B cell (primary cell): ENCODE results near the gene ZBTB16. TPM values are rescaled to one million over a fixed set of nuclear protein-coding genes. Genes with fewer than 3 reads are reported as not detected.

ENCODE experiments used
- ATAC-seq: fragments of 200-7000 bp; cut with Tn5 transposase; one replicate; pipeline ENCODE4 v1.10.0; 2021; ENCODE audit warnings: low read depth, mild to moderate bottlenecking, moderate number of reproducible peaks, moderate library complexity
- CTCF ChIA-PET: fragments of 350-600 bp; sonication (Branson Sonifier 250); formaldehyde crosslinking; loops from one replicate; lab custom pipeline; 2021; ENCODE audit warnings: antibody characterized with exemption, inconsistent platforms; lab: Charles Lee
- POLR2A ChIA-PET: fragments of 350-600 bp; sonication (Branson Sonifier 250); formaldehyde crosslinking; loops from one replicate; lab custom pipeline; 2021; ENCODE audit warnings: antibody characterized with exemption; lab: Charles Lee
- DNase-seq: peaks from one replicate; pipeline ENCODE4 v3.0.0; 2013
- H2AFZ ChIP-seq: 2 replicates; pipeline ENCODE4 v1.6.1; 2012; ENCODE audit warnings: mild to moderate bottlenecking, low read depth, low read length; ENCODE audit not compliant: insufficient read depth, poor library complexity, severe bottlenecking
- H3K27ac ChIP-seq, 2 donors: 1 replicate in 1 of 2; 2 replicates in 1 of 2; pipeline ENCODE4 v1.5.1; 2012 to 2013; ENCODE audit warnings: low read length in 2 of 2, mild to moderate bottlenecking in 2 of 2, moderate library complexity in 1 of 2
- H3K27me3 ChIP-seq, 4 experiments: fragments of 200-600 bp in 1 of 4; sonication (generic) in 1 of 4; replicated peaks in 1 of 4; 1 replicate in 2 of 4; 2 replicates in 2 of 4; pipeline versions ENCODE4 v1.6.1 to v1.7.0; 2013 to 2016; ENCODE audit warnings: low read length in 3 of 4, mild to moderate bottlenecking in 2 of 4, mixed read lengths in 1 of 4, moderate library complexity in 1 of 4; ENCODE audit not compliant: insufficient read depth in 4 of 4, control insufficient read depth in 3 of 4; ENCODE audit errors: control extremely low read depth in 1 of 4
- H3K36me3 ChIP-seq, 2 experiments: replicated peaks in 1 of 2; 1 replicate in 1 of 2; 2 replicates in 1 of 2; pipeline versions ENCODE4 v1.6.1 to v1.7.1; 2013; ENCODE audit warnings: low read length in 1 of 2; ENCODE audit not compliant: insufficient read depth in 2 of 2, control insufficient read depth in 1 of 2; ENCODE audit errors: control extremely low read depth in 1 of 2, extremely low read depth in 1 of 2
- H3K4me1 ChIP-seq, 2 donors: fragments of 200-600 bp in 1 of 2; sonication (generic) in 1 of 2; 1 replicate in 1 of 2; 2 replicates in 1 of 2; pipeline versions ENCODE4 v1.5.1 to v1.6.1; 2013 to 2017; ENCODE audit warnings: low read length in 2 of 2; ENCODE audit not compliant: control insufficient read depth in 2 of 2, insufficient read depth in 2 of 2
- H3K4me2 ChIP-seq: replicated peaks from 2 replicates; pipeline ENCODE3; 2012; ENCODE audit warnings: mild to moderate bottlenecking, low read depth, low read length; ENCODE audit not compliant: poor library complexity, severe bottlenecking
- H3K4me3 ChIP-seq, 5 experiments: fragments of 200-600 bp in 1 of 5; sonication (generic) in 1 of 5; 1 replicate in 3 of 5; 2 replicates in 2 of 5; pipeline versions ENCODE4 v1.5.1 to v1.7.0; 2011 to 2016; ENCODE audit warnings: low read length in 4 of 5, mild to moderate bottlenecking in 4 of 5, low read depth in 2 of 5, control low read depth in 1 of 5, moderate library complexity in 1 of 5; ENCODE audit not compliant: insufficient read depth in 1 of 5; ENCODE audit errors: control extremely low read depth in 1 of 5, extremely low read depth in 1 of 5
- H3K79me2 ChIP-seq: fragments of 200-600 bp; sonication (generic); one replicate; pipeline ENCODE4 v1.6.0; 2016; ENCODE audit warnings: low read length; ENCODE audit not compliant: control insufficient read depth, insufficient read depth
- H3K9ac ChIP-seq: fragments of 200-600 bp; sonication (generic); 2 replicates; pipeline ENCODE4 v1.6.1; 2017; ENCODE audit warnings: mild to moderate bottlenecking, low read length, moderate library complexity
- H3K9me3 ChIP-seq, 3 donors: one replicate each; pipeline versions ENCODE4 v1.6.1 to v1.7.1; 2013; ENCODE audit warnings: low read length in 2 of 3; ENCODE audit not compliant: control insufficient read depth in 2 of 3, insufficient read depth in 1 of 3; ENCODE audit errors: control extremely low read depth in 1 of 3
- H4K20me1 ChIP-seq: 2 replicates; pipeline ENCODE4 v1.6.0; 2012; ENCODE audit warnings: mild to moderate bottlenecking, low read length; ENCODE audit not compliant: insufficient read depth, control insufficient read depth, poor library complexity, severe bottlenecking
- H3K27ac Mint-ChIP-seq: one replicate; pipeline ENCODE4 v1.8.0; 2021; ENCODE audit warnings: mixed read lengths
- H3K27me3 Mint-ChIP-seq: one replicate; pipeline ENCODE4 v1.8.0; 2021; ENCODE audit warnings: mixed read lengths
- H3K4me1 Mint-ChIP-seq: one replicate; pipeline ENCODE4 v1.8.0; 2021; ENCODE audit warnings: mixed read lengths
- H3K4me3 Mint-ChIP-seq: one replicate; pipeline ENCODE4 v1.8.0; 2021; ENCODE audit warnings: mixed read lengths
- H3K9me3 Mint-ChIP-seq: one replicate; pipeline ENCODE4 v1.8.0; 2022; ENCODE audit warnings: mixed read lengths; ENCODE audit not compliant: insufficient read depth
- CTCF ChIP-seq: fragments of 200-600 bp; IDR thresholded peaks from one replicate; pipeline ENCODE4 v1.8.0; 2022; ENCODE audit warnings: antibody characterized with exemption, mild to moderate bottlenecking
- WGBS: methylation state at CpG from one replicate; pipeline ENCODE4 v1.1.5; 2013; ENCODE audit warnings: missing lambda C conversion rate; ENCODE audit not compliant: insufficient coverage; 5-methylcytosine and 5-hydroxymethylcytosine counted together
- intact Hi-C: fragments of 100-400 bp; cut with micrococcal nuclease; formaldehyde crosslinking; loops from one replicate; pipeline ENCODE4 v1.10.0; 2022
- polyA plus RNA-seq: library from polyadenylated mRNA; depleted of rRNA; stranded (reverse); fragments of >200 nt; gene quantifications from 2 replicates; pipeline ENCODE4 v1.2.3, GENCODE V29; 2012
- total RNA-seq, 2 donors: library from RNA; stranded (reverse); fragments of 120-200 nt in 1 of 2; gene quantifications; 1 replicate in 1 of 2; 2 replicates in 1 of 2; pipeline versions ENCODE4 v1.2.3 to v1.2.4, GENCODE V29; 2013 to 2022

Gene ZBTB16
- total and polyA plus RNA-seq, 2 donors (not counting 1 experiment from before 2014, with no cell fraction given), result 16.0 to 20.6 TPM

DNA sequence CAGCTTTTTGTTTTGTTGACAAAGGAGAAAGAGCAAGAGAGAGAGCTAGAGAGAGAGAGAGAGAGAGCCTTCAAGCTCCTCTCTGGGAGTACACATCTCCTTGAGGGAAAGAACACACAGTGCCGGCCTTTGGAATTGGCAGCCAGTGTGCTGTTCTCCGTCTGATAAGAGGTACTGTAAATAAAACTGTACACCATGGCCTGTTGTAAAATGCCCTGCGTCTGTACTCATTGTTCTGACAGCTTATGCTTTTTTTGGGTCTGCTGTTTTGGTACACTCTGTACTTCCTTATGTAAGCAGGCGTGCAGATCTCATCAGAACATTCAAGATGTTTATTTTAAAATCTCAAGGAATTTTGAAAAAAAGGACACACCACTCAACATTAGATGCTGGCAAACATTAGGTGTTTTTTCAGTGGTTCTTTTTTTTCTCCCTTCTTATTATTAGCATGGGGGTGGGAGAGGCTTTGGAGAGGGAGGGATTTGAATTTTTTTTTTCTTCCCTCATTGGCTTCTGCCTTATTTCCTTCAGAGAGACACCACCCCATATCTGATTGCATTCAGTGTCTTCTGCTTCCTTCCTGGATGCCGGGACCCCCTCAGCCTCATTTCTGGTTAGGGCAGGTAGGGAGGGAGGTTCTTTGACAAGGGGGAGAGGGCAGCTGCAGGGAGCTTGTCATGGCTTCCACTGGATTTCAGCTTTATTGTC lies 119.9 kb downstream of the ZBTB16 start:
- H3K4me3 Mint-ChIP-seq, result peak overlapping the region; percentile 55
- Histone ChIP-seq H3K4me2 (peak overlapping the region; percentile 55), H3K9me3 (no peaks in the 10 kb centered on the region), H3K9ac (peak overlapping the region; percentile 34), H3K36me3 (no peaks in the 10 kb centered on the region), H3K79me2 (no peaks in the 10 kb centered on the region), H3K4me1 (peaks cover 57 to 62% of the 10 kb centered on the region in 2 donors), H3K27ac (peak overlapping the region; percentile 79 to 84), H2AFZ (peak overlapping the region; percentile 46), H3K4me3 (peak overlapping the region in 1 of 5 experiments; percentile 6), H3K27me3 (no peaks in the 10 kb centered on the region), H4K20me1 (no peaks in the 10 kb centered on the region)
- peaks cover 64% of the 10 kb centered on the region for H3K4me1 Mint-ChIP-seq
- ATAC-seq (no peak), DNase-seq (peak; percentile 47)
- ChIA-PET CTCF (interaction anchor here (0.7 to 5.9 kb wide), 15 partner anchors 8 to 346 kb away, joined by 3 to 93 read pairs (median 8); partner anchors contain the start of gene ZBTB16), POLR2A (interaction anchor here (0.6 to 2.6 kb wide), 4 partner anchors 12 to 138 kb away, joined by 3 to 7 read pairs (median 4); no protein-coding TSS in a partner anchor)
- H3K27me3 Mint-ChIP-seq, result peaks cover 4% of the 10 kb centered on the region
- TF ChIP-seq CTCF, result no peak
- no peaks in the 10 kb centered on the region for H3K9me3 Mint-ChIP-seq
- WGBS, result 23% methylated on average over 3 of the region's 5 CpGs
- H3K27ac Mint-ChIP-seq, result peak overlapping the region; percentile 83
- intact Hi-C loops, result loop anchor here (2.0 kb wide), 1 partner anchor 19 kb away; no protein-coding TSS in a partner anchor
